Fibroblast of skin of left biceps (primary cell): ENCODE results near the gene CLEC16A.

Experiments
- DNase-seq, 2 experiments: peaks; one replicate each; pipeline ENCODE4 v3.0.0-alpha.2; 2013; ENCODE audit warnings: low read depth in 2 of 2

Gene CLEC16A

GRCh38 chr16:11015607-11016006, 71.2 kb downstream of the CLEC16A start:
- no peak for DNase-seq

GRCh38 chr16:11016524-11016988, 72.2 kb downstream of the CLEC16A start:
- DNase-seq = no peak

GRCh38 chr16:11016993-11017392, 72.6 kb downstream of the CLEC16A start:
- DNase-seq = no peak

- DNase-seq = no peak
These were observed 73.1 kb downstream of the CLEC16A start for GRCh38 chr16:11017499-11017898.

GRCh38 chr16:11020388-11020787, 76.0 kb downstream of the CLEC16A start:
- no peak for DNase-seq

- peak; percentile 61 to 67 for DNase-seq
These were observed 76.6 kb downstream of the CLEC16A start for GRCh38 chr16:11020792-11021551.

GRCh38 chr16:11022002-11022401, 77.6 kb downstream of the CLEC16A start:
- no peak for DNase-seq

GRCh38 chr16:11023262-11024039, 79.1 kb downstream of the CLEC16A start:
- no peak for DNase-seq

- DNase-seq = no peak
These were observed 80.1 kb downstream of the CLEC16A start for GRCh38 chr16:11024333-11025053.

GRCh38 chr16:11025120-11025531, 80.8 kb downstream of the CLEC16A start:
- DNase-seq = no peak

GRCh38 chr16:11029948-11030347, 85.6 kb downstream of the CLEC16A start:
- peak; percentile 90 to 92 for DNase-seq

GRCh38 chr16:11030990-11031510, 86.7 kb downstream of the CLEC16A start:
- DNase-seq = no peak

GRCh38 chr16:11032000-11032921, 87.9 kb downstream of the CLEC16A start:
- no peak for DNase-seq

GRCh38 chr16:11032922-11033291, 88.5 kb downstream of the CLEC16A start:
- DNase-seq = peak; percentile 80

GRCh38 chr16:11033629-11034420, 89.5 kb downstream of the CLEC16A start:
- DNase-seq = peak; percentile 82 to 85

GRCh38 chr16:11034481-11034931, 90.1 kb downstream of the CLEC16A start:
- DNase-seq = no peak

GRCh38 chr16:11035096-11035495, 90.7 kb downstream of the CLEC16A start:
- no peak for DNase-seq

- no peak for DNase-seq
These were observed 91.7 kb downstream of the CLEC16A start for GRCh38 chr16:11036040-11036439.

- no peak for DNase-seq
These were observed 92.6 kb downstream of the CLEC16A start for GRCh38 chr16:11036868-11037410.

- DNase-seq = no peak
These were observed 93.9 kb downstream of the CLEC16A start for GRCh38 chr16:11038305-11038704.
